ENCODE measurements around the gene RPS6KC1.

DNA sequence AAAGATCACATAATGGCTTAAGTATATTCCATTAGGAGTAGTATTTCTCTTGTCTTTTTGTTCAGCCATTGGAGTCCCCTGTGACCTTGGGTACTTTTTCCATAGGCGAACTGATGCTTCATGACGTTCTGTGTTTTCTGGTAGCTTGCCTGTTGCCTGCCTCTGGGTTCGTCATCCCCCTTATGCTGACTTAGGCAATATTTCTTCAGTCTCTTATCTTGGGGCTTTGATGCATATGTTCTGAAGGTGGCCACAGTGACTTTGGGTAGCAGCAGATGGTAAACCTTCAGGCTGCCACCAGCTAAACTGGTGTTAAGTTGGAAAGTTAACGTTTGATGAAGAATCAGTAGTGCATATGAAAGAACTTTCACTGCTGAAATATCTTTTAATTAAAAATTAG lies 170.2 kb downstream of the RPS6KC1 start:
- no peak for TF ChIP-seq POLR2A (IDR thresholded peaks at IDR 0.05)
- TF ChIP-seq, protein P1, sequence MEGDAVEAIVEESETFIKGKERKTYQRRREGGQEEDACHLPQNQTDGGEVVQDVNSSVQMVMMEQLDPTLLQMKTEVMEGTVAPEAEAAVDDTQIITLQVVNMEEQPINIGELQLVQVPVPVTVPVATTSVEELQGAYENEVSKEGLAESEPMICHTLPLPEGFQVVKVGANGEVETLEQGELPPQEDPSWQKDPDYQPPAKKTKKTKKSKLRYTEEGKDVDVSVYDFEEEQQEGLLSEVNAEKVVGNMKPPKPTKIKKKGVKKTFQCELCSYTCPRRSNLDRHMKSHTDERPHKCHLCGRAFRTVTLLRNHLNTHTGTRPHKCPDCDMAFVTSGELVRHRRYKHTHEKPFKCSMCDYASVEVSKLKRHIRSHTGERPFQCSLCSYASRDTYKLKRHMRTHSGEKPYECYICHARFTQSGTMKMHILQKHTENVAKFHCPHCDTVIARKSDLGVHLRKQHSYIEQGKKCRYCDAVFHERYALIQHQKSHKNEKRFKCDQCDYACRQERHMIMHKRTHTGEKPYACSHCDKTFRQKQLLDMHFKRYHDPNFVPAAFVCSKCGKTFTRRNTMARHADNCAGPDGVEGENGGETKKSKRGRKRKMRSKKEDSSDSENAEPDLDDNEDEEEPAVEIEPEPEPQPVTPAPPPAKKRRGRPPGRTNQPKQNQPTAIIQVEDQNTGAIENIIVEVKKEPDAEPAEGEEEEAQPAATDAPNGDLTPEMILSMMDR (IDR thresholded peaks at IDR 0.05): no peak
